Endothelial cell of umbilical vein (primary cell): ENCODE data around the gene KLHL9. TPM values are rescaled to one million over a fixed set of nuclear protein-coding genes. Genes with fewer than 3 reads are reported as not detected.

Experiments
- BruUV-seq: library from RNA; stranded (reverse); fragments of 400-500 nt; replicated peaks from 2 replicates; lab custom pipeline; 2021; lab: Mats Ljungman, UMichigan
- CTCF ChIA-PET: fragments of 300-600, 350-600 bp; sonication (Branson Sonifier 250); formaldehyde crosslinking; loops from one replicate; lab custom pipeline; 2021; ENCODE audit warnings: antibody characterized with exemption, inconsistent platforms; lab: Charles Lee
- POLR2A ChIA-PET: fragments of 300-600, 350-600 bp; sonication (Branson Sonifier 250); formaldehyde crosslinking; loops from one replicate; lab custom pipeline; 2021; ENCODE audit warnings: antibody characterized with exemption, inconsistent platforms; lab: Charles Lee
- DNase-seq: peaks from one replicate; pipeline ENCODE4 v3.0.0-alpha.2; 2011; ENCODE audit warnings: low read depth, low spot score
- FAIRE-seq: peaks from 2 replicates; lab custom pipeline; 2011; peaks lifted over from hg19 to GRCh38; lab: Jason Lieb, UNC
- H2AFZ ChIP-seq: 2 replicates; pipeline ENCODE4 v1.6.0; 2012; ENCODE audit warnings: low read depth, low read length, control low read depth, inconsistent platforms
- H3K27ac ChIP-seq: 2 replicates; pipeline ENCODE4 v1.5.1; 2011; ENCODE audit warnings: low read depth, mild to moderate bottlenecking, control low read depth, low read length, moderate library complexity; ENCODE audit not compliant: insufficient read depth
- H3K27me3 ChIP-seq, 2 experiments: 2 replicates each; pipeline versions ENCODE4 v1.6.0 to v1.6.1; 2011; ENCODE audit warnings: low read length in 2 of 2, mixed read lengths in 1 of 2; ENCODE audit not compliant: control insufficient read depth in 2 of 2, insufficient read depth in 2 of 2
- H3K36me3 ChIP-seq, 2 experiments: 2 replicates in 1 of 2; 3 replicates in 1 of 2; pipeline ENCODE4 v1.5.1; 2011; ENCODE audit warnings: low read length in 2 of 2, mild to moderate bottlenecking in 1 of 2, moderate library complexity in 1 of 2; ENCODE audit not compliant: control insufficient read depth in 2 of 2, insufficient read depth in 2 of 2; ENCODE audit errors: extremely low read depth in 1 of 2
- H3K4me1 ChIP-seq: 3 replicates; pipeline ENCODE4 v1.5.1; 2011; ENCODE audit warnings: mild to moderate bottlenecking, low read length; ENCODE audit not compliant: control insufficient read depth, insufficient read depth; ENCODE audit errors: extremely low read depth
- H3K4me2 ChIP-seq: 2 replicates; pipeline ENCODE4 v1.6.1; 2011; ENCODE audit warnings: low read length, control low read depth, mixed read lengths; ENCODE audit not compliant: insufficient read depth
- H3K4me3 ChIP-seq, 3 experiments: fragments of 200-600 bp in 1 of 3; sonication (generic), shearing (Covaris generic) in 1 of 3; replicated peaks in 1 of 3; 2 replicates each; pipeline ENCODE4 v1.5.1; 2011 to 2016; ENCODE audit warnings: control low read depth in 3 of 3, low read length in 3 of 3, mild to moderate bottlenecking in 2 of 3, inconsistent platforms in 1 of 3, low read depth in 1 of 3, moderate library complexity in 1 of 3; ENCODE audit not compliant: insufficient read depth in 1 of 3
- H3K79me2 ChIP-seq: 2 replicates; pipeline ENCODE4 v1.6.0; 2012; ENCODE audit warnings: low read length, inconsistent platforms; ENCODE audit not compliant: control insufficient read depth, insufficient read depth
- H3K9ac ChIP-seq: replicated peaks from 2 replicates; pipeline ENCODE3; 2011; ENCODE audit warnings: low read length, control low read depth; ENCODE audit not compliant: insufficient read depth; ENCODE audit errors: extremely low read depth
- H3K9me1 ChIP-seq: replicated peaks from 3 replicates; pipeline ENCODE4 v1.6.0; 2011; ENCODE audit warnings: mild to moderate bottlenecking, low read length; ENCODE audit not compliant: control insufficient read depth, insufficient read depth; ENCODE audit errors: extremely low read depth
- H3K9me3 ChIP-seq: replicated peaks from 2 replicates; pipeline ENCODE4 v1.5.1; 2012; ENCODE audit warnings: low read length, inconsistent platforms; ENCODE audit not compliant: control insufficient read depth, insufficient read depth
- H4K20me1 ChIP-seq: replicated peaks from 2 replicates; pipeline ENCODE3; 2011; ENCODE audit warnings: mild to moderate bottlenecking, low read length; ENCODE audit not compliant: control insufficient read depth, insufficient read depth; ENCODE audit errors: extremely low read depth
- CTCF ChIP-seq, 2 donors: IDR thresholded peaks; 1 replicate in 1 of 2; 2 replicates in 1 of 2; pipeline ENCODE4 v1.5.1; 2011; ENCODE audit warnings: low read length in 2 of 2, mild to moderate bottlenecking in 2 of 2, moderate library complexity in 2 of 2, control low read depth in 1 of 2, inconsistent platforms in 1 of 2, low read depth in 1 of 2; ENCODE audit not compliant: insufficient read depth in 1 of 2; ENCODE audit errors: extremely low read depth in 1 of 2
- EZH2 ChIP-seq: IDR thresholded peaks from 2 replicates; pipeline ENCODE4 v1.6.1; 2012; ENCODE audit warnings: borderline replicate concordance, low read depth, mild to moderate bottlenecking, moderate library complexity, low read length, inconsistent platforms; ENCODE audit not compliant: severe bottlenecking
- FOS ChIP-seq: IDR thresholded peaks from 2 replicates; pipeline ENCODE4 v1.6.1; 2011; ENCODE audit warnings: mild to moderate bottlenecking, low read length, moderate library complexity, borderline replicate concordance; ENCODE audit not compliant: insufficient read depth
- GATA2 ChIP-seq: IDR thresholded peaks from 2 replicates; pipeline ENCODE4 v1.7.0; 2011; ENCODE audit warnings: low read depth, mild to moderate bottlenecking, moderate library complexity, mixed read lengths, low read length; ENCODE audit not compliant: insufficient read length, insufficient read depth
- JUN ChIP-seq: IDR thresholded peaks from 2 replicates; pipeline ENCODE4 v1.6.1; 2011; ENCODE audit warnings: borderline replicate concordance, low read depth; ENCODE audit not compliant: insufficient read length, insufficient read depth
- MAX ChIP-seq: IDR thresholded peaks from 2 replicates; pipeline ENCODE4 v1.6.1; 2011; ENCODE audit not compliant: insufficient read depth, insufficient read length
- MYC ChIP-seq: IDR thresholded peaks from one replicate; pipeline ENCODE4 v1.6.1; 2011; ENCODE audit warnings: mild to moderate bottlenecking, low read depth, low read length
- POLR2A ChIP-seq: IDR thresholded peaks from 2 replicates; pipeline ENCODE4 v1.6.1; 2012; ENCODE audit warnings: low read depth, mild to moderate bottlenecking, control low read depth, low read length
- POLR2AphosphoS5 ChIP-seq: IDR thresholded peaks from 2 replicates; pipeline ENCODE4 v1.6.1; 2012; ENCODE audit warnings: low read depth, mild to moderate bottlenecking, control low read depth, low read length, moderate library complexity; ENCODE audit not compliant: insufficient read depth
- dilution Hi-C: fragments of 300-500 bp; cut with MboI; formaldehyde crosslinking; loops from one replicate; pipeline ENCODE4 v1.15.0; 2019; ENCODE audit warnings: low sequenced_read_pairs; ENCODE audit not compliant: extremely low pct_ligation_motif_present
- intact Hi-C: fragments of 100-400 bp; cut with micrococcal nuclease; formaldehyde crosslinking; loops from one replicate; pipeline ENCODE4 v1.10.0; 2022
- polyA plus RNA-seq, 4 experiments: library from polyadenylated mRNA; depleted of rRNA in 3 of 4; stranded (reverse) in 3 of 4; unstranded in 1 of 4; fragments of >200 nt; gene quantifications; 2 replicates each; pipeline versions ENCODE4 v1.2.1 to v1.2.3, GENCODE V29; 2011 to 2012; ENCODE audit warnings: missing spikeins in 1 of 4
- total RNA-seq: library from RNA; stranded (reverse); gene quantifications from 2 replicates; pipeline ENCODE4 v1.2.3, GENCODE V29; 2021

The KLHL9 gene
- total and polyA plus RNA-seq, 2 donors (not counting 3 experiments of a cell fraction or from before 2014, with no cell fraction given) = 8.0 to 23.5 TPM

GRCh38 chr9:21357479-21358460 lies 22.6 kb upstream of the KLHL9 start:
- BruUV-seq = no TSS peak

More at GRCh38 chr9:21357479-21358460, 22.6 kb upstream of the KLHL9 start:
- Histone ChIP-seq H3K4me3 (no peak overlapping the region), H3K9me3 (no peaks in the 10 kb centered on the region), H3K4me2 (no peak overlapping the region), H3K27ac (no peak overlapping the region), H3K9me1 (no peaks in the 10 kb centered on the region), H3K36me3 (no peaks in the 10 kb centered on the region), H2AFZ (no peak overlapping the region), H3K27me3 (peaks cover 7 to 19% of the 10 kb centered on the region in 2 experiments), H3K79me2 (no peaks in the 10 kb centered on the region), H3K4me1 (no peaks in the 10 kb centered on the region), H3K9ac (no peak overlapping the region), H4K20me1 (no peaks in the 10 kb centered on the region)
- intact Hi-C loops = no loop called here
- dilution Hi-C loops = no loop called here
- DNase-seq (no peak), FAIRE-seq (no peak)
- ChIA-PET CTCF (interaction anchor here (1.0 kb wide), 1 partner anchor 38 kb away, joined by 4 read pairs; no protein-coding TSS in a partner anchor), POLR2A (no interaction called here)
- TF ChIP-seq POLR2AphosphoS5 (no peak), FOS (no peak), JUN (no peak), MAX (no peak), MYC (no peak), CTCF (IDR thresholded peaks at IDR 0.05; ENCODE audit: extremely low read depth in 1 of 2, insufficient read depth in 1 of 2, low read depth in 1 of 2, low read length in 2 of 2) (no peak), EZH2 (no peak), GATA2 (no peak), POLR2A (no peak)
